Measurements from ENCODE around the gene CNGB1. TPM values are rescaled to one million over a fixed set of nuclear protein-coding genes. Genes with fewer than 3 reads are reported as not detected.
"Not testable (repeated sequence)": the region's sequence is repeated elsewhere in the genome, so short reads cannot be mapped to it uniquely, and the experiment has no call there.

Gene CNGB1
- total RNA-seq, 1 donor: not detected

GRCh38 chr16:57918994-57919393, 51.9 kb downstream of the CNGB1 start:
- H3K4me3 ChIP-seq (ENCODE audit: low read depth, low read length): no peak overlapping the region
- DNase-seq (ENCODE audit: low read depth): no peak
- no peak for TF ChIP-seq CTCF (IDR thresholded peaks at IDR 0.05; ENCODE audit: insufficient read depth, low read depth, low read length)

- no peak for DNase-seq (ENCODE audit: low read depth)
- no peak overlapping the region for H3K4me3 ChIP-seq (ENCODE audit: low read depth, low read length)
- TF ChIP-seq CTCF (IDR thresholded peaks at IDR 0.05; ENCODE audit: insufficient read depth, low read depth, low read length): no peak
Measured at GRCh38 chr16:57918444-57918843, 52.5 kb downstream of the CNGB1 start.

GRCh38 chr16:57917929-57918328, 53.0 kb downstream of the CNGB1 start:
- not testable (repeated sequence) for DNase-seq (ENCODE audit: low read depth); H3K4me3 ChIP-seq (ENCODE audit: low read depth, low read length)

- DNase-seq (ENCODE audit: low read depth); H3K4me3 ChIP-seq (ENCODE audit: low read depth, low read length): not testable (repeated sequence)
Measured at GRCh38 chr16:57917489-57917888, 53.4 kb downstream of the CNGB1 start.

- DNase-seq (ENCODE audit: low read depth): no peak
- no peak overlapping the region for H3K4me3 ChIP-seq (ENCODE audit: low read depth, low read length)
- TF ChIP-seq CTCF (IDR thresholded peaks at IDR 0.05; ENCODE audit: insufficient read depth, low read depth, low read length): no peak
Measured at GRCh38 chr16:57916735-57917438, 54.0 kb downstream of the CNGB1 start.

GRCh38 chr16:57915811-57916488, 55.0 kb downstream of the CNGB1 start:
- H3K4me3 ChIP-seq (ENCODE audit: low read depth, low read length): no peak overlapping the region
- DNase-seq (ENCODE audit: low read depth): no peak
- TF ChIP-seq CTCF (IDR thresholded peaks at IDR 0.05; ENCODE audit: insufficient read depth, low read depth, low read length): no peak

- no peak overlapping the region for H3K4me3 ChIP-seq (ENCODE audit: low read depth, low read length)
- DNase-seq (ENCODE audit: low read depth): no peak
- TF ChIP-seq CTCF (IDR thresholded peaks at IDR 0.05; ENCODE audit: insufficient read depth, low read depth, low read length): no peak
Measured at GRCh38 chr16:57915267-57915666, 55.7 kb downstream of the CNGB1 start.
